Psoas muscle (tissue), 8 donors: ENCODE data around the gene TEKT5. TPM values are rescaled to one million over a fixed set of nuclear protein-coding genes. Genes with fewer than 3 reads are reported as not detected.
A peak's percentile ranks its signal among the peaks of the same experiment; 100 is the strongest.

Experiments used
- ATAC-seq, 4 donors: fragments of 200-7000 bp; cut with Tn5 transposase; one replicate each; pipeline ENCODE4 v1.9.1; 2020; ENCODE audit warnings: moderate library complexity in 3 of 4, mild to moderate bottlenecking in 2 of 4
- DNase-seq, 2 donors: peaks; one replicate each; pipeline ENCODE4 v3.0.0-alpha.2; 2020
- H3K27ac ChIP-seq: fragments of 200-600 bp; one replicate; pipeline ENCODE4 v1.8.0; 2022
- H3K27me3 ChIP-seq, 3 donors: fragments of 200-600 bp in 1 of 3; one replicate each; pipeline versions ENCODE4 v1.6.1 to v1.8.0; 2013 to 2022; ENCODE audit warnings: low read length in 2 of 3, mild to moderate bottlenecking in 2 of 3, moderate library complexity in 1 of 3; ENCODE audit not compliant: insufficient read depth in 3 of 3
- H3K36me3 ChIP-seq, 2 donors: fragments of 200-600 bp in 1 of 2; one replicate each; pipeline versions ENCODE4 v1.6.1 to v1.8.0; 2013 to 2022; ENCODE audit warnings: low read depth in 1 of 2, mild to moderate bottlenecking in 1 of 2, moderate library complexity in 1 of 2; ENCODE audit not compliant: insufficient read depth in 1 of 2
- H3K4me1 ChIP-seq: fragments of 200-600 bp; one replicate; pipeline ENCODE4 v1.8.0; 2022
- H3K4me3 ChIP-seq: fragments of 200-600 bp; one replicate; pipeline ENCODE4 v1.8.0; 2022; ENCODE audit warnings: mild to moderate bottlenecking
- H3K9me3 ChIP-seq: fragments of 200-600 bp; one replicate; pipeline ENCODE4 v1.8.0; 2022
- WGBS, 3 donors: extraction: QIAGEN DNeasy Blood & Tissue Kit; methylation state at CpG; one replicate each; pipeline versions ENCODE4 v1.1.6 to v1.1.7; 2013; 5-methylcytosine and 5-hydroxymethylcytosine counted together
- intact Hi-C, 2 donors: fragments of 100-400 bp; cut with DNase I; formaldehyde crosslinking; loops; one replicate each; pipeline versions ENCODE4 v1.11.0 to v1.14.2; 2022
- polyA plus RNA-seq, 3 donors: library from polyadenylated mRNA; stranded (reverse); fragments of 200-250 nt; gene quantifications; one replicate each; pipeline ENCODE4 v1.2.3, GENCODE V29; 2013
- total RNA-seq, 4 donors: library from RNA; stranded (reverse); fragmentation: NEBNext Ultra II Directional in 2 of 4; extraction: Animal tissue kit (Norgen Biotek cat#: 25700) in 2 of 4; gene quantifications; one replicate each; pipeline versions ENCODE4 v1.2.1 to v1.2.4, GENCODE V29; 2021 to 2023
- TF ChIP-seq, protein P1 (sequence below): fragments of 200-600 bp; IDR thresholded peaks from one replicate; pipeline ENCODE4 v1.8.0; 2022; ENCODE audit warnings: antibody characterized with exemption
- donor health status: healthy with polysubstance abuse.
- donor health status: DM: no; HTN: no; CAD: no; lungs with moderate emphysema.
- donor health status: Bipolar disorder and iron deficiency.
- donor health status: healthy.
- donor health status: DM: yes; HTN: yes; CAD: no.
- donor health status: DM: no; HTN: no; CAD: no.
- donor health status: DM: no; HTN: no; CAD: no.
- donor health status: DM: yes; HTN: yes; CAD: no.

The TEKT5 gene
- total and polyA plus RNA-seq, 7 donors = not detected

DNA sequence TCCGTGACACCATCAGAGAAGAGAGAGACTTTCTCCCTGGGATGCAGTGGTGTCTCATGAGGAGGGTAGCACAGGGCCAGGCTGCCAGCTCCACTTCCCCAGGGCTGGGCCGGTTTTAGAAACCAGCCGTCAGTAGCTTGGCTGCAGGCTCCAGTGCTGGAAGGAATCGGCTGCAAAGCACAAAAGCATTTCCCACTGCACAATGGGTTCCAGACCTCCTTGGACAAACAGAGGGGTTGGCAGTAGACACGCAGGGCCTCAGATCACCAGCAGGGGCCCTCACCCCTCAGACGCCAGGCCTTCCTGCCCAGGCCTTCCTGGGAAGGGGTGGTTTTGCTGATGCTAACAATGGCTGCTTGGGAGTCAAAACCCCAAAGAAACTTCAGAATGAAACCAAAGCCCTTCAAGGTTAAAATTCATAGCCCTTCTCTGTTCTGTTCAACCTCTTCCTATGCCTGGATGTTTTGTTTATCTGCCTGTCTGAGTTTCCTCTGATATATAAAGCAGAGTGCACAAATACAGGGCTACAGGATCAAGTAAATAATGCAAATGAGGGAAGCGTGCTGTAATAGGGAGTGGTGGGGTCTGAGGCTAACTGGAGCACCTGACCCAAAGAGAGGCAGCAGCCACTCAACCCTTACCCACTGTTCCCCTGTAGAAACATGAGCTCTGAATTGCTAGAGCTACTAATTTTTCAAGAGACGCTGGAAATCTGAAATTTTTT is 26.2 kb downstream of the TEKT5 start:
- H3K27me3 ChIP-seq = no peaks in the 10 kb centered on the region
- 55 to 75% (median 66%) methylated on average over 8 of the region's 8 CpGs for WGBS, 3 donors
- no peak overlapping the region for H3K27ac ChIP-seq
- ATAC-seq (peak in 1 of 4 donors; percentile 53), DNase-seq (no peak)
- H3K36me3 ChIP-seq = no peaks in the 10 kb centered on the region
- H3K4me3 ChIP-seq = no peak overlapping the region
- TF ChIP-seq, protein P1, sequence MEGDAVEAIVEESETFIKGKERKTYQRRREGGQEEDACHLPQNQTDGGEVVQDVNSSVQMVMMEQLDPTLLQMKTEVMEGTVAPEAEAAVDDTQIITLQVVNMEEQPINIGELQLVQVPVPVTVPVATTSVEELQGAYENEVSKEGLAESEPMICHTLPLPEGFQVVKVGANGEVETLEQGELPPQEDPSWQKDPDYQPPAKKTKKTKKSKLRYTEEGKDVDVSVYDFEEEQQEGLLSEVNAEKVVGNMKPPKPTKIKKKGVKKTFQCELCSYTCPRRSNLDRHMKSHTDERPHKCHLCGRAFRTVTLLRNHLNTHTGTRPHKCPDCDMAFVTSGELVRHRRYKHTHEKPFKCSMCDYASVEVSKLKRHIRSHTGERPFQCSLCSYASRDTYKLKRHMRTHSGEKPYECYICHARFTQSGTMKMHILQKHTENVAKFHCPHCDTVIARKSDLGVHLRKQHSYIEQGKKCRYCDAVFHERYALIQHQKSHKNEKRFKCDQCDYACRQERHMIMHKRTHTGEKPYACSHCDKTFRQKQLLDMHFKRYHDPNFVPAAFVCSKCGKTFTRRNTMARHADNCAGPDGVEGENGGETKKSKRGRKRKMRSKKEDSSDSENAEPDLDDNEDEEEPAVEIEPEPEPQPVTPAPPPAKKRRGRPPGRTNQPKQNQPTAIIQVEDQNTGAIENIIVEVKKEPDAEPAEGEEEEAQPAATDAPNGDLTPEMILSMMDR = peak; percentile 24
- intact Hi-C loops = loop anchor here in 1 of 2 donors (10.0 kb wide), 1 partner anchor 144 kb away; no protein-coding TSS in a partner anchor
- H3K4me1 ChIP-seq = no peaks in the 10 kb centered on the region
- H3K9me3 ChIP-seq = no peaks in the 10 kb centered on the region

DNA sequence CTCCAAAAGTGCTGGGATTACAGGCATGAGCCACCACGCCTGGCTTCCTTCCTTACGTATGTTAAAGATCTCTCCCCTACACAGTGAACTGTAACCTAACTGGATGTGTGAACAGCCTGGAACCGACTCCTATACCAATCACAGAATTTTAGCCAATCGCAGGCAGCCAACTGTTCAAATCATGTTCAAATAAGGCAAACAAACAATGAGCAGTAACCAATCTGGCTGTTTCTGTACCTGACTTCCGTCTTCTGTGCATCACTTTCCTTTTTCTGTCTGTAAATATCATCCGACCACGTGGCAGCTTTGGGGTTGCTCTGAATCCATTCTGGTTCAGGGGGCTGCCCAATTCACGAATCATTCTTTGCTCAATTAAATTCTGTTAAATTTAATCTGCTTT is 27.5 kb downstream of the TEKT5 start:
- peaks cover 8% of the 10 kb centered on the region for H3K4me1 ChIP-seq
- DNase-seq (no peak), ATAC-seq (no peak)
- no peak overlapping the region for H3K27ac ChIP-seq
- H3K36me3 ChIP-seq = no peaks in the 10 kb centered on the region
- WGBS, 3 donors = 89 to 92% (median 90%) methylated on average over 8 of the region's 8 CpGs
- H3K9me3 ChIP-seq = no peaks in the 10 kb centered on the region
- intact Hi-C loops = loop anchor here in 1 of 2 donors (10.0 kb wide), 1 partner anchor 142 kb away; no protein-coding TSS in a partner anchor
- TF ChIP-seq, protein P1 = no peak
- H3K4me3 ChIP-seq = no peak overlapping the region
- no peaks in the 10 kb centered on the region for H3K27me3 ChIP-seq

DNA sequence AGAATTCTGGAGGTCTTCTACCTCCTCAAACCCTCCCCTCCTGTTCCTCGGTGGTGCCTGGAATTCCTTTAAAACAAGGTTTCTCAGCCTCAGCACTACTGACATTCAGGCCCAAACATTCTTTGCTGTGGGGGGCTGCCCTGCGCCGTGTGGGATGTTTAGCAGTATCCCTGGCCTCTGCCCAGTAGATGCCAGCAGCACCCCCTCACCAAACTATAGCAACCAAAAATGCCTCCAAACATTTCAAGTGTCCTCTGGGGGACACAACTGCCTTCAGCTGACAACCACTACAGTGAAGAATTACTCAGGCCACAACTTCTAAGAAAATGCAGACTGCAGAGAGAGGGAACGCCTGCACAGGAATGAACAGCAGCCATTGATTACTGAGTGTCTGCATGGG is 28.4 kb downstream of the TEKT5 start:
- Histone ChIP-seq H3K9me3 (no peaks in the 10 kb centered on the region), H3K27ac (no peak overlapping the region), H3K36me3 (no peaks in the 10 kb centered on the region), H3K4me3 (no peak overlapping the region), H3K4me1 (peaks cover 9% of the 10 kb centered on the region), H3K27me3 (no peaks in the 10 kb centered on the region)
- TF ChIP-seq, protein P1 = no peak
- WGBS, 3 donors = 79 to 91% (median 83%) methylated on average over 4 of the region's 4 CpGs
- intact Hi-C loops = loop anchor here in 1 of 2 donors (10.0 kb wide), 1 partner anchor 141 kb away; no protein-coding TSS in a partner anchor
- DNase-seq (no peak), ATAC-seq (no peak)

DNA sequence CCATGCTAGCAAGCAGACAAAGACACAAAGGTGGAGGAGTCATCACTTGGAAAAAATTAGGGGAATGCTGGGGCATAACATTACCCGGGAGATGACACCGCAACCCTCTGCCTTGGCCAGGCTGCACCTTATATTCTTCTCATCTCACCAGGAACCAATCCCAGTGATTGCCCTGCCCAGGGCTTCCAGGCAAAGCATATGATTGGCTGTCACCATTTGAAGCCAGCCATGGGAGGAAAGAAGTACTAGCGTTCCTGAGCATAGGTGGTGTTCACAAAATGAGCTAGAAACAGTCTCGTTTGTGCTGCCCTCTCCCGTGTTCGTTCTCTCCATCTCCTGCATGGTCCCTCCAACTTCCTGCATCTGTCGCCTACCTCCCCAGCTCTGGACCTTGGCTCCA is 29.6 kb downstream of the TEKT5 start:
- Histone ChIP-seq H3K27me3 (no peaks in the 10 kb centered on the region), H3K36me3 (no peaks in the 10 kb centered on the region), H3K4me3 (no peak overlapping the region), H3K9me3 (no peaks in the 10 kb centered on the region), H3K27ac (no peak overlapping the region), H3K4me1 (peaks cover 9% of the 10 kb centered on the region)
- intact Hi-C loops = loop anchor here in 1 of 2 donors (10.0 kb wide), 1 partner anchor 140 kb away; no protein-coding TSS in a partner anchor
- DNase-seq (no peak), ATAC-seq (no peak)
- 64 to 71% (median 70%) methylated on average over 7 of the region's 7 CpGs for WGBS, 3 donors
- TF ChIP-seq, protein P1 = no peak
